ENCODE data around the gene SLC5A11.
"Not testable (repeated sequence)": the region's sequence is repeated elsewhere in the genome, so short reads cannot be mapped to it uniquely, and the experiment has no call there.

Gene SLC5A11, protein sequence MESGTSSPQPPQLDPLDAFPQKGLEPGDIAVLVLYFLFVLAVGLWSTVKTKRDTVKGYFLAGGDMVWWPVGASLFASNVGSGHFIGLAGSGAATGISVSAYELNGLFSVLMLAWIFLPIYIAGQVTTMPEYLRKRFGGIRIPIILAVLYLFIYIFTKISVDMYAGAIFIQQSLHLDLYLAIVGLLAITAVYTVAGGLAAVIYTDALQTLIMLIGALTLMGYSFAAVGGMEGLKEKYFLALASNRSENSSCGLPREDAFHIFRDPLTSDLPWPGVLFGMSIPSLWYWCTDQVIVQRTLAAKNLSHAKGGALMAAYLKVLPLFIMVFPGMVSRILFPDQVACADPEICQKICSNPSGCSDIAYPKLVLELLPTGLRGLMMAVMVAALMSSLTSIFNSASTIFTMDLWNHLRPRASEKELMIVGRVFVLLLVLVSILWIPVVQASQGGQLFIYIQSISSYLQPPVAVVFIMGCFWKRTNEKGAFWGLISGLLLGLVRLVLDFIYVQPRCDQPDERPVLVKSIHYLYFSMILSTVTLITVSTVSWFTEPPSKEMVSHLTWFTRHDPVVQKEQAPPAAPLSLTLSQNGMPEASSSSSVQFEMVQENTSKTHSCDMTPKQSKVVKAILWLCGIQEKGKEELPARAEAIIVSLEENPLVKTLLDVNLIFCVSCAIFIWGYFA

DNA sequence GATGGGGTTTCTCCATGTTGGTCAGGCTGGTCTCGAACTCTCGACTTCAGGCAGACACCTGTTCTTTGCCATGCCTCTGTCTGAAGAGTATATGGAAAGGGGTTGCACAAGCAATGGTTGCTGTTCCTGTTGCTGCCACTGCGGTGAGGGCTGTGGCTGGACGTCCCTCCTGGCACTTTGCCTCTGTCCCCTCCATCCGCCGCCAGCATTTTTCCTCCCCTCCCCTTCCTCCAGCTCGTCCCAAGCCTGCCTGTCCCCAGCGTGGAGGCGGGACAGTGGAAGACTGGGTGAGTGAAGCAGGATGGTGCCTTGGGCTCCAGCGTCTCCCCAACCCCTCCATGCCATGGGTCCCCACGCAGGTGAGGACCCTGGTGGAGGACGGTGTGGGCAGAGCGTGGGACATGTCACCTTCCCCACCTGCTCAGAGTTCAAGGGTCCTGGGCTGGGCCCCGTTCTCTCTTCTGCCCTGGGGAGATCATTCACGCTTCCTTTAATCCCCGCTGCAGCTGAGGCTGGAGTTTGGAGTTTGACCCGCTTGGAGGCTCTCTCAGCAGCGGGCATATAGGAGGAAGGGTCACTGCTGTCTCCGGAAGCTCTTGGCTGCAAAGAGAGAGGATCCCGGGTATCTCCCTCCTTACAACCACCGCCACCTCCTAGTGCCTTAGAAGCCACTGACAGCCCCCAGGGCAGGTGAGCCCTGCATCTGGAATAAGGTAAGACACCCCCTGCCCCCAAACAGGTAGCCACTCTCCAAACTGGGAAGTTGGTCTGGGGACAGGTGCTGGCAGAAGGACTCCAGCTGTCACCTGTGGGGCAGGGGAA lies at the start of gene SLC5A11:
Gene SLC5A11, plus strand, starts transcription at position 238 of the 822 bp plus-strand sequence. CDS start 12,681 bp downstream, outside the sequence.
- no peak for DNase-seq

DNA sequence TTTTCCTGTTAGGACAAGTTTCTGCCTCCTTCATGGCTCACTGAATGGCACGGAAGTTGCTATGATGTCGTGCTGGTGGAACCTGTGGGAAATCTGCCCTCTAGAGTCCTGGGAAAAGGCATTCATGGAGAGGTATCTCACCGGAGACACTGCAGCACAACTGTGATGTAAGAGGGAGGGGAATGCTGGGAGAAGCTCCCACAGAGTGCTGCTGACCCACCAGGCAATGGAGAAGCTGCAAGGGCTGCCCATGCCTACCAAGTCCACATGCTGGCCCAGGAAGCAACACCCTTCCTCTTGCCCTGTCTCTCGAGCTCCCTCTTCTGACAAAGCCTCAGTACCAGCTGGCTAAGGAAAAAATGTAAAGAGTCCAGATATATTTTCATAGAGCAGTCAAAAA lies 45.2 kb upstream of the SLC5A11 start:
- DNase-seq, result peak; percentile 46

DNA sequence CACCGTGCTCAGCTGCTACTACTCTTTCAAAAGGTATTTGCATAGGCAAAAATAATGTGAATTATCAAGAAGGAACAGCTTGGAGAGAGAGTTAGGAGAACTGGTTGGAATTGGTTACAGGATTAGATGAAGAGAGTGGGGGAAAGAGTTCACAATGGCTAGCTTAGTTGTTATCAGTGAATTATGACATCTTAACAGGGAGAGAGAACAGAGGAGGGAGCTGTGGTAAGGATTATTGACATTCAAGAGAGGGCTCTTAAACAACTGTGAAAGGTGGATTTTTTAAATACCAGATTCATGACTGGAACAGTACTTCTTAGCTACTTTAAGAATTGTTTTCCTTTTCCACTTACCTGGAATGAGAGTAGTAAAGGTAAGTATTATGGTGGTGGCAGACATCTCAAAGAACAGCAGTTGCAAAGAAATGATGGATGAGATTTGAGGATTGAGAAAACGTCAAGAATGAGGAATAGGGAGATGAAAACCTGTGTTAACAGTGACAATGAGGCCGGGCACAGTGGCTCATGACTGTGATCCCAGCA lies 43.9 kb upstream of the SLC5A11 start:
- DNase-seq, result no peak

DNA sequence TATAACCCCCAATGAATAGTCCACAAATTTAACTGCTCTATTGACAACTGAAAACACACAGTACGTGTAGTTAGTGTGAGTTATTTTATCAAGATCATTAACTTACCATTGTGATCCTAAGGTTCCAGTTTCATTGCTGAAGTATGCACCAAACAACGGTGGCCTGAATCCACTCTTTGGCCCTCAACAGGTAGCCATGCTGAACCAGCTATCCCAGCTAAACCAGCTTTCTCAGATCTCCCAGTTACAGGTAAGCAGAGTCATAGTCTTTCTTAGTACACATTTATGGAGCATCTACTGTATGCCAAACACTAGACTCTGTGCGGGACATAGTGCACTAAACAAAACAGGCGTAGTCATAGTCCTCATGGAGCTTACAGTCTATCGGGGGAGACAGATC lies 40.3 kb upstream of the SLC5A11 start:
- no peak for DNase-seq

DNA sequence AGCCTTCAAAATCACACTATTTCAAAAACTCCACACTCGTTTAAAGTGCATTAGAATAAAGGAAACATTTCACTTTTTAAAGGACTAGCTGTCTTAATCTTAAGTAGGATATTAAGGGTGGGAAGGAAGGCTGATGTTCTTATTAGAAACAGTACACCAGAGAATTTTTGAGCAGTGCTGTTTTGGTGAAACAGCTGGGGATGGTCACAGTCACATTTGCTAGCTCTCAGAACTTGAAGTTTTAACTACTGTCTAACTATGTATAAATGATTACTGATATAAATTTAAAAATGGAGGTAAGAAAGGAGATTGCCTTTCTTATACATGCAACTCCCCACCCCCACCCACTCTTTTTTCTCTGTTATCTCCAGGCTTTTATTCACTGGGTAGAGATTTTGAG lies 38.5 kb upstream of the SLC5A11 start:
- DNase-seq, result no peak

DNA sequence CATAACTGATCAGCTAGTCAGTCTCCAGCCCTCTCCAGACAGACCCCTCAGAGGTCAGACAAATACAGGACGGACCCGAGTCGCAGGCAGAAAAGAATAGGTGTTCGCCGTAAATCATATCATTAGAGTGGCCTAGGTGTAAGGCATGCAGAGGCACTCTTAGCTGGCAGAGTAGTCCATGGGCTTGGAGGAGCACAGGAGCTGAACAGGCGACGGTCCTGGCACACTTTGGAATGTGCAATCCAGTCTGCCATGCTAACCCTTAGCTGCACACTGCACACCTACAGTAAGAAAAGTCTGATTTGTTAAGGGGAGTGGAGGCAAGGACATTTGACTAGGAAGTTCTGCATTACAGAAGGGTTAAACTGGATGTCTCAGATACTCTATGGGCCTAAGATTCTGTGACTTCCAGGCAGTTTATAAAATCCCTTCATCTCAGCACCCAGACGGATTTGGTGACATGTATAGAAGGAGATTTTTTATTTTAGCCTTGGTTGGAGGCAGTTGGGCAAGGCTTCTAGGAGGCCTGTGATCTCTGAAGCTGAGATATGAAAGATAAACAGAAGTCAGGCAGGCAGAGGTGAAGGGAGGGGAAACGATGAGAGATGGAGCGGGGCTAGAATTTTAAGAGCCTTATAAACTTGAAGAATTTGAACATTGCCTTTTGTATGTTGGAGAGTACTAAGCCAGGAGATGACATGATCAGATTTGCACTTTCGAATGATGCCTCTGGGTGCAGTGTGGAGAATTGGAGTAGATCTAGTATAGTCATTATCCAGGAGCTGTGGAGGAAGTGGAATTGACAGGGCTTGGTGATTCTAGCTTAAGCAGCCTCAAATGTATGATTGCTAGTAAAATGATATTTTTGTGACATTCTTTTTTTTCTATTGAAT lies 34.6 kb upstream of the SLC5A11 start:
- no peak for DNase-seq

DNA sequence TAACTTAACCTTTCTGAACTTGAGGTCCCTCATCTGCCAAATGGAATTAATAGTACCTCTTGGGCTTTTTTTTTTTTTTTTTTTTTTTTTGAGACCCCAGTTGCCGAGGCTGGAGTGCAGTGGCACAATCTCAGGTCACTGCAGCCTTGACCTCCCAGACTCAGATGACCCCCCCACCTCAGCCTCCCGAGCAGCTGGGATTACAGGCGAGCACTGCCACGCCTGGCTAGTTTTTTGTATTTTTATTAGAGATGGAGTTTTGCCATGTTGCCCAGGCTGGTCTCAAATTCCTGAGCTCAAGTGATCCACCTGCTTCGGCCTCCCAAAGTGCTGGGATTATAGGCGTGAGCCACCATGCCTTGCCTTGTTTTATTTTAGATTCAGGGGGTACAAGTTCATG lies 33.0 kb upstream of the SLC5A11 start:
- DNase-seq, result not testable (repeated sequence)

DNA sequence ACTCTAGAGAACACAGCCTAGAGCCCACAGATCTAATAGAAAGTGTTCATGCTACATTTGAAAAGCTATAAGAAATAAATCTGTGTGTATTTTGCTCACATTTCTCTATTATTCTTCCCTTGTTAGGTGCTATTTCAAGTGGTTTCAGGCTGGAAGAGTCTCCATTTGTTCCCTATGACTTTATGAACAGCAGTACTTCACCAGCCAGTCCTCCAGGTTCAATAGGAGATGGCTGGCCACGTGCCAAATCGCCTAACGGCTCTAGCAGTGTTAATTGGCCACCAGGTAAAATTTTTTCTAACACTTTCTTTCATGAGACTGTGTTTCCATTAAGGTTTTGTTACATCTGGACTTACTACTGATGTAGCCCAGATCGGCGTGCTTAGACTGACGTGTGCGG lies 30.7 kb upstream of the SLC5A11 start:
- no peak for DNase-seq

DNA sequence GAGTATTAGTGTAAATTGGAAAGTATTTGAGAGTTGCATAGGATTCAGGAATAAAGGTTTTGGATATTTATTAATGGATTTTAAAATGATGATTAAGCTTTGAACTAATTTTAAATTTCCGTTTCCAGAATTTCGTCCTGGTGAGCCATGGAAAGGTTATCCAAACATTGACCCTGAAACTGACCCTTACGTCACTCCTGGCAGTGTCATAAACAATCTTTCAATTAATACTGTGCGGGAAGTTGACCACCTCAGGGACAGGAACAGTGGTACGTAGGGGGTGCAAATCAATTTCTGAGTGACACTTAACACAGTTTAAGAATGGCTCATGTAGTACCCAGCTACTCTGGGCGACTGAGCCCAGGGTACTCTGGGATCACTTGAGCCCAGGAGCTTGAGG lies 29.1 kb upstream of the SLC5A11 start:
- no peak for DNase-seq

DNA sequence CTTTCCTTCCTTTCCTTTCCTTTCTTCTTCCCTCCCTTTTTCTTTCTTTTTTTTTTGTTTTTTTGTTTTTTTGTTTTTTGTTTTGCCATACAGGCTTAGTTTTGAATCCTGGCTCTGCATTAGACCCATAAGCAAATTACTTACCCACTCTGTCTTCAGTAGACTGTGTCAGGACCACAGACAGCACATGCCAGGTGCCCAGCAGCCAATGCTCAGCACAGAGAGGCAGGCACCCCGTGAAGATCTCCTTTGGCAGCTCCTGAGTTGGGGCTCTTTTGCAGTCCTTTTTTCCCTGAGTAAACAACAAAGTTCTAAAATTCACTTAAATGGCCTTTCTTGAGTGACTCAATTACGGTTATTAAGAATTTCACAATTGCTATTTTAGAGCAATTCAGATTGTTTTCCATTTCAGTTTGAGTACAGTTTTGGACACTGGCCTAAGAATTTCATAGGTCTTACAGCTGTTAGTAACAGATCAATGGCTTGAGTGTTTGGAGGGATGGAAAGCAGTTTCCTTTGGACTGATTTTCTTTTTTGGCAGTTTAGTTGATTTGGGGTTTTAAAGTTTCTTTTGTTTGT lies 26.2 kb upstream of the SLC5A11 start:
- no peak for DNase-seq

DNA sequence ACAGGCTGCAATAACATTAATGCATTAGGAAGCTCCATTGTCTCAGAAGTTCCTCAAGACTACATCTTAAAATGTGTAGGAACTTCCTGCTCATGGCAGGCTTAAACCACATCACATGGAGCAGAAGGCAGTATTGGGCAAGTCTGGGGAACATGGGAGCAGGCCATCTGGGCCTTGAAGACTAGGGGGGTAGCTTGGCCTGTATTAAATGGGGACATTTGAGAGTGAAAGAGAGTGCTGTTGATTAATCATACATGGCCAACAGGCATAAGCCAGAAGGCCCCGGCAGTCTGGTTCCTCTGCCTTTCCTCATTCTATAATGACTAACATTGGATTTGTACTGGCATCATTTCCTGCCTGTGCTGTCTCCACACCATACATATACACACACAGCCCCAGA lies 25.2 kb upstream of the SLC5A11 start:
- DNase-seq, result peak; percentile 31

DNA sequence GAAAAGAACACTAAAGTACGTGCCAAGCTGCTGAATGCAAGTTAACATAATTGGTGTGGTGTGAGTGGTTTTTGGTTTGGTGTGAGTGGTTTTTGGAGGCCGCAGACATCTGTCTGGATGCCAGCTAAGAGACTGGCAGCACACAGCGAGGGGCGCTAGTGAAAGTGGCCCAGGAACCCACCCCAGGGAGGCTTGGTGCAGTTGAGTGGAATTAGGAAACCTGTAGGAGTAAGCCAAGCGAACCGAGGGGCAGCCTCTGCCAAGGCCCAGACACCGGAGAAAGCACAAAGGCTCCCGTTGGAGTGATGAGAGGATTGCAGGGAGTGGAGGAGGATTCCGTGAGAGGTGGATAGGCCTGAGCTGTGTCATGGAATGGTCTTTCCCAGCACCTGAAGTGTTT lies 24.6 kb upstream of the SLC5A11 start:
- no peak for DNase-seq

DNA sequence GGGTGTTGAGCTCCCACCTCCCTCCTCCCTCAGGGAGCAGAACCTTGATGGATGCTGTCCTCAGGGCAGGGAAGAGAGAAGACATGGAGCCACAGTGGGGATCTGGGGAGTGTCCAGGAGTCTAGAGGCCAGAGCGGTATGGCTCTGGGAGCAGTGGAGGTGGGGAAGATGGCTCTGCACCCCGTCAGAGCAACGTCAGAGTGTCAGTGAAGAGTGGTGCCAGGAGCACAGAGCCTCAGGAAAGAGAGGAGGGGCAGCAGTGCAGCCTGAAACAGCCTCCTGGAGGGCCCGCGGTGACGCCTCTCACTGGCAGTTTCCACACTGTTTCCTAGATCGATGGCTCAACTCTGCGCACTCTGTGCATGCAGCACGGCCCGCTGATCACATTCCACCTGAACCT lies 23.2 kb upstream of the SLC5A11 start:
- no peak for DNase-seq

DNA sequence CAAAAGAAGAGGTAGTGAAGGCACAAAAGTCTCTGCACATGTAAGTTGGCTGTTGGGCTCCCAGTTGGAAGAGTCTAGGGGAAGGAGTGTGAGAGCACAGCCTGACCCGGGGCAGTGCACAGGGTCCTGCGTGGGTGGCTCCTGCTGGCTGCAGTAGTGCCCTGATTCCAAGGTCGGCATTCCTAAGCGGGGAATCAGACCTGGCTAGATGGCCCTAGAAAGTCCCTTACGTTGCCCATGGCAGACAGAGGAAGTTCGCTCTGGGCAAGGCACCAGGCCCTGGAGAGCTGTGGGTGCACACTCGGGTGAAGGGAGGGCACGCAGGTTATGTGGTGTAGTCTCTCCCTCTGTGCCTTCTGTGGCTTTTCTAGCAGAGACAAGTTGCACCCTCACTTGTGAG lies 22.8 kb upstream of the SLC5A11 start:
- DNase-seq, result no peak

DNA sequence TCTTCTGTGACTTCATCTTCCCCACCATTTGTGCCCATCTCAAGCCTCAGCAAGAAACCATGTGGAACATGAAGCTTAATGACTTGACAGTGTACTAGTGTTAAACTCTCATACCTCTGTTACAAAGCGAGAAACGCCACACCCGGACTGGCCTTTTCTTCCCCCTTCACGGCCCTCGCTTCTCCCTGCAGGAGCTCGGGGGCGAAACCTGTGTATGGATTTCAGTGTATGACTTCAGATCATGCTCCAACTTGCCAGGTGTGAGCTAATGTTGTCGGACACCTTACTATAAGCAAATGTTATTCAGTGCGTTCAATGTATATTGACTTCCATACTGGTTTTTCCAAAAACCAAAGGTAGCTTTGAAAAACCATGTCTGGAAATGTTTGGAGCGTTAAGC lies 20.1 kb upstream of the SLC5A11 start:
- DNase-seq, result no peak

DNA sequence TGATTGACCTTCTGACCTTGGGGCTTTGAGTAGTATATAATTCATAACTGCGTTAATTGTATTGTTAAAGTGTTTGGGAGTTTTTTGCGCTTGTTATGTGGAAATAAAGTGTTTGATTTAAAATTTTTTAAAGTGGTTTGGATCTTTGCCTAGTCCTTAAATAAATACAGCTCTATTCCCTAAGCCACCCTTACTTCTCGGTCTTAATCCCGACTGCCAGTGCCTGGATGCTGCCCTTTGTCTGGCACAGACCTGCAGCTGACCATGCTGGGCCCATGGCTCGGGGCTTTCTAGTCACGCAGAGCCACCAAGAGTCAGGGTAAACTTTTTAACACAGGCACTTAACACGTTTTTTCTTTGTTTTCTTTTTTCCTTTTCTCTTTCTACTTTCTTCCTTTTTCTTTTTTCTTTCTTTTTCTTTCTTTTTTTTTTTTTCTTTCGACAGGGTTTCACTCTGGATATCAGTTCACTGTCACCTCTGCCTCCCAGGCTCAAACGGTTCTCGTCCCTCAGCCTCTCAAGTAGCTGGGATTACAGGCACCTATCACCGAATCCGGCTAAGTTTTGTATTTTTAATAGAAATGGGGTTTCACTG lies 19.6 kb upstream of the SLC5A11 start:
- DNase-seq, result no peak

DNA sequence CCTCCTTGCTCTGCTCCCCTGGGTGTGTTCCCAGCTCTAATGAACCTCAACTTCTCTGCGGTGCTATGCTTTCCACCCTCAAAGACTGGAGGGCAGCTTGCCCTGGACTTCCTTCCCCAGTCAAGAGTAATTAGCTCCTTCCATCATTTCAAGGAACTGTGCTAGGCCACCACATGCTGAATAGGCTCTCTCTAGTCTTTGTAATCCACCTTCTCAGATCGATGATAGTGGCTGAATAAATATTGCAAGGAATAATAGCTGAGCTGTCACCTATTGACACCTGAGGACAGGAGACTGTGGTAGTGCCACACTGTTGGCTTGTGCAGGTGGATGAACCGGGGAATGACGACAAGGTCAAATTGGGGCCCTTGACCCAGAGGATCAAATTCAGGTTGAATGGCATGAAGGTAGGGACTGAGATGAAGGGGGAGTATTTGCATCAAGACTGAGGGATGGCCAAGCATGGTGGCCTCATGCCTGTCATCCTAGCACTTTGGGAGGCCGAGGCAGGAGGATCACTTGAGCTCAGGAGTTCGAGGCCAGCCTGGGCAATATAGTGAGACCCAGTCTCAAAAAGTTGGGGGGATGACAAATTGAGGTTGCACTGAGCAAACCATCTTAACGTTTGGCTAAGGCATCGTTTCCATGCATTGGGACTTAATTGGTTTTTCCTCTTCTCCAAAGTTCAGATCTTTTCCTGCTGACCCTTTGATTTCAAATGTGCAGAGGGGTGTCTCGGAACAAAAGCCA lies 18.8 kb upstream of the SLC5A11 start:
- no peak for DNase-seq

DNA sequence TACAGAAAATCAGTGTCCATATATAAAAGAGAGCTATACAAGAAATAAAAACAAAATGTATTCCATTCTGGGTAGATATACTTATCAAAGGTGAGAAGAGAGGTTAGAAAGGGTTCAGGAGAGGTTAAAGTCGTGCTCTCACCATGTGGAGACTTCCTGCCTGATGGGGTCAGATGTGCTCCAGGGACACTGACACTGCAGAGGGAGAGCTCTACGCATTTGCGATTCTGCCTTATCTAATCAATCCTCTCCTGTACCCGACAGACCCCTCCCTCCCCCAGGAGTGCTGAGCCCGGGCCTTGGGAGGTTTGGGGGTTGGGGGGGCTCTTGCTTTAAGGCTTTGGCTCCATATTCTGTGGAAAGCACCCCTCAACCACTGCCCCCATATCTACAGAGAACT lies 16.6 kb upstream of the SLC5A11 start:
- DNase-seq, result no peak

DNA sequence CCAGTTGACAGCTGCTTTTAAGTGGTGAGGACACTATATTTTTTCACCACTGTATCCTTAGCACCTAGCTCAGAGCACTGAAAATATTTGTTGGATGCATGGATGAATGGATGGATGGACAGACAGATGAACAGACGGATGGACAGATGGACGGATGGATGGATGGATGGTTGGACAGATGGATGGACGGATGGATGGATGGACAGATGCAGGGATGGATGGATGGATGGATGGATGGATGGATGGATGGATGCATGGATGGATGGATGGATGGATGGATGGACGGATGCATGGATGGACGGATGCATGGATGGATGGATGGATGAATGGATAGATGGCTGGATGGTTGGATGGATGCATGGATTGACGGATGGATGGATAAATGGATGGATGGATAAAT lies 12.4 kb upstream of the SLC5A11 start:
- DNase-seq, result no peak

DNA sequence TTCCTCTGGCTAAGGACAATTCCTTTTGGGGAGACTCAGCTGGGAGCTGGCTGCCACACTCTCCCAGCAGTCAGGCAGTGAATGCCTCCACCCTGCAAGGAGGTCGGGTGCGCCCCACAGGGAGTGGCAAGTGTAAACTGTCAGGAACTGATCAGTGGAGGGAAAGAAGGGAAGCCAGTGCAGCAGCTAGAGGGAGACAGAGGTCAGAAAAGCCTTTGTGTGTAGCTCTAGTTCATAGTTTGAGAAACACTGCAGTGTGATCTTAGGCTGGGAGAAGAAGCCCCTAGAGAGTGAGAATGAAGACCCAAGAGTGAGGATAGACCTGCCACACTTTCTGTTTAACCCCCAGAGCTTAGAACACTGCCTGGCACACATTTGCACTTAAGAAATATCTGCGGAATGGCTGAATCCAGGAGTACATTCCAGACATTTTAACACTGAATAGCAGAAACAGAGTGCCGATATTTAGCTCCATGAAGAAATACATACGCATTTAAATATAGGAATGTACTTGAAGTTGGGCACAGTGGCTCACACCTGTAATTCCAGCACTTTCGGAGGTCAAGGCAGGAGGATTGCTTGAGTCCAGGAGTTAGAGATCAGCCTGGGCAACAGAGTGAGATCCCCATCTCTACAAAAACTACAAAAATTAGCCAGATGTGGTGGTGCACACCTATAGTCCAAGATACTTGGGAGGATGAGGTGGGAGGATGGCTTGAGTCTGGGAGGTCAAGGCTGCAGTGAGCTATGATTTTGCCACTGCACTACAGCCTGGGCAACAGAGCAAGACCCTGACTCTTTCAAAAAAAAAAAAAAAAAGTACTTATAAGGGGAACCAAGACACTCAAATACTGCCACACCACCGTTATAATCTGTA lies 11.1 kb upstream of the SLC5A11 start:
- DNase-seq, result peak; percentile 58

Measured in EL (cell line).